PC-3 (cell line): Measurements from ENCODE around the gene CASS4. TPM values are rescaled to one million over a fixed set of nuclear protein-coding genes. Genes with fewer than 3 reads are reported as not detected.

Experiments
- ATAC-seq: fragments of 200-7000 bp; cut with Tn5 transposase; 2 replicates; pipeline ENCODE4 v1.9.1; 2020; ENCODE audit warnings: mild to moderate bottlenecking, moderate library complexity
- BruUV-seq: library from RNA; stranded (reverse); fragments of 400-500 nt; replicated peaks from 2 replicates; lab custom pipeline; 2021; lab: Mats Ljungman, UMichigan
- CTCF ChIA-PET: fragments of 300-600 bp; sonication (Branson Sonifier 250); formaldehyde crosslinking; loops from one replicate; lab custom pipeline; 2022; ENCODE audit warnings: antibody characterized with exemption; lab: Charles Lee
- POLR2A ChIA-PET: fragments of 300-600 bp; sonication (Branson Sonifier 250); formaldehyde crosslinking; loops from one replicate; lab custom pipeline; 2022; ENCODE audit warnings: antibody characterized with exemption; ENCODE audit not compliant: unreplicated experiment; lab: Charles Lee
- DNase-seq: peaks from one replicate; pipeline ENCODE4 v3.0.0-alpha.2; 2015
- H2AFZ ChIP-seq: fragments of 300-600 bp; sonication (generic); 2 replicates; pipeline ENCODE4 v1.6.0; 2016; ENCODE audit warnings: antibody characterized with exemption, low read length
- H3F3A ChIP-seq: fragments of 300-600 bp; sonication (generic); one replicate; pipeline ENCODE4 v1.6.0; 2017; ENCODE audit warnings: antibody characterized with exemption, low read length, control low read depth, mild to moderate bottlenecking; ENCODE audit not compliant: unreplicated experiment
- H3K27ac ChIP-seq: fragments of 300-600 bp; sonication (generic); 2 replicates; pipeline ENCODE4 v1.5.1; 2016; ENCODE audit warnings: mild to moderate bottlenecking, low read length
- H3K27me3 ChIP-seq: fragments of 300-600 bp; sonication (generic); 2 replicates; pipeline ENCODE4 v1.6.1; 2016; ENCODE audit warnings: low read length, mixed read lengths
- H3K36me3 ChIP-seq: fragments of 300-600 bp; sonication (generic); 2 replicates; pipeline ENCODE4 v1.6.1; 2016; ENCODE audit warnings: low read depth, mixed run types, low read length, mixed read lengths
- H3K4me1 ChIP-seq: fragments of 300-600 bp; sonication (generic); 2 replicates; pipeline ENCODE4 v1.5.1; 2016; ENCODE audit warnings: low read length; ENCODE audit not compliant: insufficient read depth
- H3K4me2 ChIP-seq: fragments of 300-600 bp; sonication (generic); 2 replicates; pipeline ENCODE4 v1.6.0; 2016; ENCODE audit warnings: low read length
- H3K4me3 ChIP-seq: fragments of 300-600 bp; sonication (generic); 2 replicates; pipeline ENCODE4 v1.5.1; 2016; ENCODE audit warnings: mild to moderate bottlenecking, low read length, mixed read lengths
- H3K79me2 ChIP-seq: fragments of 300-600 bp; sonication (generic); 2 replicates; pipeline ENCODE4 v1.6.1; 2017; ENCODE audit warnings: low read length, mixed read lengths
- H3K9ac ChIP-seq: fragments of 300-600 bp; sonication (generic); 2 replicates; pipeline ENCODE4 v1.6.0; 2016; ENCODE audit warnings: mild to moderate bottlenecking, low read length
- H3K9me2 ChIP-seq: fragments of 300-600 bp; sonication (generic); replicated peaks from 2 replicates; pipeline ENCODE4 v1.6.1; 2016; ENCODE audit warnings: mixed run types, low read length, mixed read lengths
- H3K9me3 ChIP-seq: fragments of 300-600 bp; sonication (generic); 2 replicates; pipeline ENCODE4 v1.6.1; 2016; ENCODE audit warnings: low read length, mixed read lengths
- H4K20me1 ChIP-seq: fragments of 300-600 bp; sonication (generic); 2 replicates; pipeline ENCODE4 v1.6.1; 2016; ENCODE audit warnings: low read length, mixed read lengths
- EZH2 ChIP-seq: fragments of 300-600 bp; sonication (generic); IDR thresholded peaks from one replicate; pipeline ENCODE4 v1.6.1; 2017; ENCODE audit warnings: antibody characterized with exemption, mild to moderate bottlenecking, low read length; ENCODE audit not compliant: unreplicated experiment
- EZH2phosphoT487 ChIP-seq: fragments of 300-600 bp; sonication (generic); IDR thresholded peaks from 2 replicates; pipeline ENCODE4 v1.6.1; 2018; ENCODE audit warnings: mild to moderate bottlenecking, antibody characterized with exemption, low read length, borderline replicate concordance
- intact Hi-C: fragments of 100-400 bp; cut with micrococcal nuclease; formaldehyde crosslinking; loops from 2 replicates; pipeline ENCODE4 v1.9.0; 2023
- total RNA-seq: library from RNA; depleted of rRNA; stranded (reverse); fragments of >200 nt; gene quantifications from 2 replicates; pipeline ENCODE4 v1.2.3, GENCODE V29; 2014
- TF ChIP-seq, protein P1 (sequence below): fragments of 300-600 bp; sonication (generic); conservative IDR thresholded peaks from 2 replicates; pipeline ENCODE4 v1.5.1; 2017; ENCODE audit warnings: antibody characterized with exemption, low read depth, mild to moderate bottlenecking, low read length

The CASS4 gene
- total RNA-seq, 1 experiment from 2014 or later, result 0.04 TPM

- Histone ChIP-seq H3K4me3 (no peak overlapping the region), H3K79me2 (no peaks in the 10 kb centered on the region), H2AFZ (no peak overlapping the region), H4K20me1 (no peaks in the 10 kb centered on the region), H3F3A (no peaks in the 10 kb centered on the region), H3K27me3 (peaks cover 44% of the 10 kb centered on the region), H3K9me2 (no peaks in the 10 kb centered on the region), H3K4me1 (no peaks in the 10 kb centered on the region), H3K4me2 (no peak overlapping the region), H3K9me3 (no peaks in the 10 kb centered on the region), H3K27ac (no peak overlapping the region), H3K9ac (no peak overlapping the region), H3K36me3 (no peaks in the 10 kb centered on the region)
- ATAC-seq, result no peak
- ChIA-PET CTCF (no interaction called here), POLR2A (no interaction called here)
- no TSS peak for BruUV-seq
- TF ChIP-seq, protein P1, sequence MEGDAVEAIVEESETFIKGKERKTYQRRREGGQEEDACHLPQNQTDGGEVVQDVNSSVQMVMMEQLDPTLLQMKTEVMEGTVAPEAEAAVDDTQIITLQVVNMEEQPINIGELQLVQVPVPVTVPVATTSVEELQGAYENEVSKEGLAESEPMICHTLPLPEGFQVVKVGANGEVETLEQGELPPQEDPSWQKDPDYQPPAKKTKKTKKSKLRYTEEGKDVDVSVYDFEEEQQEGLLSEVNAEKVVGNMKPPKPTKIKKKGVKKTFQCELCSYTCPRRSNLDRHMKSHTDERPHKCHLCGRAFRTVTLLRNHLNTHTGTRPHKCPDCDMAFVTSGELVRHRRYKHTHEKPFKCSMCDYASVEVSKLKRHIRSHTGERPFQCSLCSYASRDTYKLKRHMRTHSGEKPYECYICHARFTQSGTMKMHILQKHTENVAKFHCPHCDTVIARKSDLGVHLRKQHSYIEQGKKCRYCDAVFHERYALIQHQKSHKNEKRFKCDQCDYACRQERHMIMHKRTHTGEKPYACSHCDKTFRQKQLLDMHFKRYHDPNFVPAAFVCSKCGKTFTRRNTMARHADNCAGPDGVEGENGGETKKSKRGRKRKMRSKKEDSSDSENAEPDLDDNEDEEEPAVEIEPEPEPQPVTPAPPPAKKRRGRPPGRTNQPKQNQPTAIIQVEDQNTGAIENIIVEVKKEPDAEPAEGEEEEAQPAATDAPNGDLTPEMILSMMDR, result no peak
- no peak for TF ChIP-seq EZH2
- TF ChIP-seq EZH2phosphoT487, result no peak
- intact Hi-C loops, result no loop called here
- no peak for DNase-seq
Measured at GRCh38 chr20:56460459-56460858, 48.4 kb downstream of the CASS4 start.

- Histone ChIP-seq H3K9me3 (no peaks in the 10 kb centered on the region), H3K27ac (no peak overlapping the region), H3K9me2 (no peaks in the 10 kb centered on the region), H2AFZ (no peak overlapping the region), H3K36me3 (no peaks in the 10 kb centered on the region), H3K4me1 (no peaks in the 10 kb centered on the region), H4K20me1 (no peaks in the 10 kb centered on the region), H3K4me2 (no peak overlapping the region), H3F3A (no peaks in the 10 kb centered on the region), H3K9ac (no peak overlapping the region), H3K79me2 (no peaks in the 10 kb centered on the region), H3K4me3 (no peak overlapping the region), H3K27me3 (peaks cover 44% of the 10 kb centered on the region)
- no peak for DNase-seq
- no TSS peak for BruUV-seq
- ATAC-seq, result no peak
- TF ChIP-seq EZH2phosphoT487 (no peak), EZH2 (no peak)
- ChIA-PET CTCF (no interaction called here), POLR2A (no interaction called here)
- intact Hi-C loops, result no loop called here
Measured at GRCh38 chr20:56461576-56461975, 49.5 kb downstream of the CASS4 start.

DNA sequence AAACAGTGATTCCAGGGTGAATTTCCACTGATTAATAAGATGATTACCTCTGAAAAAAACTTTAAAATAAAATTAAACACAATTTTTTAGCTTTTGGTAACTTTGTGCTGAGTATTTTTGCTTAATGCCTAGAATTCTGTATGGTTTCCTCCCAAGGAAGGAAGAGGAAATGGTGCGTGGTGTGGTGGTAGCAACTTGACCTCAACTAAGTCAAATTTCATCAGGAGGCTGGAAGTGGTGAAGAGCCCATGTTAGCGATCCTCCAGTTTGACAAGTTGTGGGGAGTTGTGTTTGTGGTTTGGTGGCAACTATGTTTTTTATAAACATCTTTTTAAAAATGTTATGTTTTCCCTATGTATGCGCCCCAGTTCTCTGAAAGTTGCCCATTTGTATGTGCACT lies 51.4 kb downstream of the CASS4 start:
- Histone ChIP-seq H3K4me3 (no peak overlapping the region), H3K27ac (no peak overlapping the region), H3K9me2 (no peaks in the 10 kb centered on the region), H3K27me3 (peaks cover 43% of the 10 kb centered on the region), H3K36me3 (no peaks in the 10 kb centered on the region), H4K20me1 (no peaks in the 10 kb centered on the region), H3K4me2 (no peak overlapping the region), H3K9ac (no peak overlapping the region), H3F3A (no peaks in the 10 kb centered on the region), H2AFZ (no peak overlapping the region), H3K4me1 (peaks cover 6% of the 10 kb centered on the region; the same call in 1 of the 2 replicates), H3K79me2 (no peaks in the 10 kb centered on the region; the same call in 1 of the 2 replicates), H3K9me3 (no peaks in the 10 kb centered on the region)
- ChIA-PET POLR2A (no interaction called here), CTCF (no interaction called here)
- TF ChIP-seq EZH2phosphoT487, result no peak
- no peak for TF ChIP-seq EZH2
- TF ChIP-seq, protein P1, result no peak
- intact Hi-C loops, result no loop called here
- BruUV-seq, result no TSS peak
- no peak for ATAC-seq
- DNase-seq, result no peak
